GM06990 (cell line): ENCODE measurements around the gene SLIT2.
A peak's percentile ranks its signal among the peaks of the same experiment; 100 is the strongest.

Experiments
- DNase-seq: peaks from one replicate; pipeline ENCODE4 v3.0.0-alpha.2; 2011; ENCODE audit not compliant: insufficient read length; ENCODE audit errors: extremely low read depth
- H3K27me3 ChIP-seq: replicated peaks from 2 replicates; pipeline ENCODE4 v1.6.0; 2011; ENCODE audit warnings: low read length; ENCODE audit not compliant: control insufficient read depth, insufficient read depth
- H3K36me3 ChIP-seq: 2 replicates; pipeline ENCODE4 v1.5.1; 2011; ENCODE audit warnings: low read length; ENCODE audit not compliant: control insufficient read depth, insufficient read depth
- H3K4me3 ChIP-seq: replicated peaks from 2 replicates; pipeline ENCODE4 v1.5.1; 2011; ENCODE audit warnings: low read depth, mild to moderate bottlenecking, control low read depth, low read length
- TF ChIP-seq, protein P1 (sequence below): IDR thresholded peaks from 2 replicates; pipeline ENCODE4 v1.5.1; 2011; ENCODE audit warnings: low read length, control low read depth, mild to moderate bottlenecking, inconsistent platforms; ENCODE audit not compliant: insufficient read depth, poor library complexity, severe bottlenecking

The SLIT2 gene

DNA sequence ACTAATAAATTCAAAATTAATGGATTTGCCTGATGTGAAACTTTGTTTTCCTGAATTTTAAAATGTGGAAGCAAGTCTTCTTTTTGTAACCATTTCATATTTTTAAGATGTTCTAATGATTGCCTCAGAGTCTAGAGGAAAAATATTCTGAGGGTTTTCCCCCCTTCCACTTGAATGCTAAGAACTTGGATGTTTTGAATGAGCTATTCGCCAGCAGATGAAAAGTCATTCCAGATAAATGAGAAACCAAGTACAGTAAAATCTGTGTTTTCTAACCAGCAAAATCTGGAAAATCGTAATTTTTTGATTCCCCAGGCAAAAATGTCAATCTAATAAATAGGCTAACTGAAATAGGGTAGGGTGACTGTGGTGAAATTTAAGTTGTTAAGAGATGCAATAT lies 45.6 kb downstream of the SLIT2 start:
- no peaks in the 10 kb centered on the region for H3K27me3 ChIP-seq
- H3K36me3 ChIP-seq, result no peaks in the 10 kb centered on the region
- no peak for DNase-seq
- H3K4me3 ChIP-seq, result no peak overlapping the region
- TF ChIP-seq, protein P1, sequence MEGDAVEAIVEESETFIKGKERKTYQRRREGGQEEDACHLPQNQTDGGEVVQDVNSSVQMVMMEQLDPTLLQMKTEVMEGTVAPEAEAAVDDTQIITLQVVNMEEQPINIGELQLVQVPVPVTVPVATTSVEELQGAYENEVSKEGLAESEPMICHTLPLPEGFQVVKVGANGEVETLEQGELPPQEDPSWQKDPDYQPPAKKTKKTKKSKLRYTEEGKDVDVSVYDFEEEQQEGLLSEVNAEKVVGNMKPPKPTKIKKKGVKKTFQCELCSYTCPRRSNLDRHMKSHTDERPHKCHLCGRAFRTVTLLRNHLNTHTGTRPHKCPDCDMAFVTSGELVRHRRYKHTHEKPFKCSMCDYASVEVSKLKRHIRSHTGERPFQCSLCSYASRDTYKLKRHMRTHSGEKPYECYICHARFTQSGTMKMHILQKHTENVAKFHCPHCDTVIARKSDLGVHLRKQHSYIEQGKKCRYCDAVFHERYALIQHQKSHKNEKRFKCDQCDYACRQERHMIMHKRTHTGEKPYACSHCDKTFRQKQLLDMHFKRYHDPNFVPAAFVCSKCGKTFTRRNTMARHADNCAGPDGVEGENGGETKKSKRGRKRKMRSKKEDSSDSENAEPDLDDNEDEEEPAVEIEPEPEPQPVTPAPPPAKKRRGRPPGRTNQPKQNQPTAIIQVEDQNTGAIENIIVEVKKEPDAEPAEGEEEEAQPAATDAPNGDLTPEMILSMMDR, result no peak

DNA sequence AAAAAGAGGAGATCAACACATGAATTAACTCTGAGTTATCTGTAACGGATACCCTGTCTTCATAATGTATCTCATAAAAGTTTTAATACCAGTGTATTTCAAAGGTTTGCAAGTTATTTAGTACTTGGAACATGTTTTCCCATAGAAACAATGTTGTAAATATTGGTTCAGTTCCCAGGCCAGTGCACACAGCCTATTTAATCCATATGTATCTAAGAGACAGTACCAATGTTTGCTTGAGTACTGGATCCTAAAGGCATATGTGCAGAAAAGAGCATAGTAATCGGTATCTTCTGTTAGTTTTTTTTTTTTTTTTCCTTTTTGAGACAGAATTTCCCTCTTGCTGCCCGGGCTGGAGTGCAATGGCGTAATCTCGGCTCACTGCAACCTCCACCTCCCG lies 46.1 kb downstream of the SLIT2 start:
- no peak overlapping the region for H3K4me3 ChIP-seq
- TF ChIP-seq, protein P1, result no peak
- no peaks in the 10 kb centered on the region for H3K27me3 ChIP-seq
- no peak for DNase-seq
- no peaks in the 10 kb centered on the region for H3K36me3 ChIP-seq

DNA sequence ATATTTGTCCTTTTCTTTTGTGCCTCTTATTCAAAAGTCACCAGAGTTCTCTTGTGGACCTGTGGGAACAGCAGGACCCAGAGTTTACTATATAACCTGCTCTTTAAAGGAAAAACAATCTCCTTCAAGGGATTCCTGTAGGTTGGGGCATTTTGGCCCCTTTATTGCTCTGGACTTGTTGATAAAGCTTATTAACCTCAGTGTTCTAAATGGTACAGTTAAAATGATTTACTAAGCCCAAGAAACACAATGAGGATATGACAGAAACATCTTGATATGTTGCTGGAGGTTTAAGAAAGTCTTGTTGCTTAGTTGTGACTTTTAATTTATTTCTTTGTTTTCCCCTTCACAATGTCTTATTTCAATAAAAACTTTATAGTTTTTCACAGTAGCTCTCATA lies 46.8 kb downstream of the SLIT2 start:
- TF ChIP-seq, protein P1, result no peak
- Histone ChIP-seq H3K27me3 (no peaks in the 10 kb centered on the region), H3K4me3 (no peak overlapping the region), H3K36me3 (no peaks in the 10 kb centered on the region)
- DNase-seq, result no peak

GRCh38 chr4:20298986-20299385 lies 47.3 kb downstream of the SLIT2 start:
- DNase-seq, result no peak
- TF ChIP-seq, protein P1, result no peak
- H3K36me3 ChIP-seq, result no peaks in the 10 kb centered on the region
- no peaks in the 10 kb centered on the region for H3K27me3 ChIP-seq
- H3K4me3 ChIP-seq, result no peak overlapping the region

DNA sequence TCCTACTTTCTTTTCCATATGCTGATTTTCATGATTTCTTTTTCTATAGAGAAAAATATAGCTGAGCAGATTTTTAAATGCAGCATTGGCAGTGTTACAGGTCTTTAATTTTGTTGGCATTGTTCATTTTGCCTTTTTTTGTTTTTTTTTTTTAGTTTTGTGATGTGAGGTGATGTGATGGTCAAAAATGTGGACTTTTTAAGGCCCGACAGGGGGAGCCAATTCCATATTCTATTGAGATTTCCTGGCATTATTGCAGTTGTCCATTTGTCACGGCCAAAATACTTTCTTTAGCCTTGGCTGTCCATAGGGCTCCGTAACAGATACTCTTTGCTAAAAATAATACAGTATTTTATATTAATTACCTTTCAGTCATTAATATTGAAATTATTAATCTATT lies 47.8 kb downstream of the SLIT2 start:
- Histone ChIP-seq H3K4me3 (no peak overlapping the region), H3K27me3 (no peaks in the 10 kb centered on the region), H3K36me3 (no peaks in the 10 kb centered on the region)
- TF ChIP-seq, protein P1, result peak; percentile 43
- DNase-seq, result no peak

DNA sequence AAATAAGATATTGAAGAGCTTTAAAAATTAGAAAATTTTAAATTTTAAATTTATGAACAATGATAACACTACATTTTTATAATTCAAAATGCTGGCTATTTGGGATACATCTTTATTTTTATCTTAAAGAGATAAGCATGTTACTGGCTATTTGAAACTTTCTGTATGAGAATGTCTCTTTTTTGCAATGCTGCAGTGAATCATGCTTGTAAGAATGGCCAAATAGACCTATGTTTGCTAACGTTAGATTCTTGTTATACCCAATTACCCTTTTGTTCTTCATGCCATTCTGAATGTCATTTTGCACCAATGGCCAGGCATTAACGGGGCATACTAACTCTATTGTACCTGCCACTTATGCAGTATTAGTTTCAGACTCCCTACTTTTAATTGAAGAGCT lies 49.5 kb downstream of the SLIT2 start:
- TF ChIP-seq, protein P1, result no peak
- no peak for DNase-seq

More for the DNA sequence above, 49.5 kb downstream of the SLIT2 start:
- H3K27me3 ChIP-seq, result no peaks in the 10 kb centered on the region
- H3K4me3 ChIP-seq, result no peak overlapping the region
- no peaks in the 10 kb centered on the region for H3K36me3 ChIP-seq
